ENCODE measurements around the gene C2CD4B. TPM values are rescaled to one million over a fixed set of nuclear protein-coding genes. Genes with fewer than 3 reads are reported as not detected.
A peak's percentile ranks its signal among the peaks of the same experiment; 100 is the strongest.

The C2CD4B gene
- total RNA-seq, 1 donor: not detected

DNA sequence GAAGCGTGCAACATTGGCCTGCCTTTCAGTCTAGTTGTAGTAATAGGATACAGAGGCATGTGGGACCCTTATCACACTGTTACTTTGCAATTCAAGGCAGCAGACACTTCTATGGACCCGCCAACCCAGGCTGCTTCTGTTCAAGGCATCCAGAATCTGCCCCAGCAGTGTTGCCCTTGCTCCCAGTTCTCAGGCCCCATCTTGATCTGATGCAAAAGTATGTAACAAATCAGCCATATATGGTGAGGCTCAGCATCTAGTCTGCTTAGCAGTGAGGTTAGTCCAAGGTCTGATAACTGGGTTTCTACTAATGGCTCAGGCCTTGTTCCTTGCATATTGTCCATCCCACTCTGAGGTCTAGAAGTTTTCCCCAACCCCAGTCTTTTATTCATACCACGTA, 17.9 kb downstream of the C2CD4B start:
- Histone ChIP-seq H3K79me2 (ENCODE audit: insufficient read depth, low read length) (no peaks in the 10 kb centered on the region), H3K4me3 (ENCODE audit: insufficient read depth, low read length) (no peak overlapping the region), H3K27me3 (ENCODE audit: insufficient read depth, low read length) (peaks cover 17% of the 10 kb centered on the region), H4K20me1 (ENCODE audit: insufficient read depth, low read length) (no peaks in the 10 kb centered on the region), H2AFZ (ENCODE audit: low read length) (no peak overlapping the region), H3K9me3 (ENCODE audit: low read depth, low read length) (no peaks in the 10 kb centered on the region), H3K27ac (ENCODE audit: low read depth, low read length) (no peak overlapping the region), H3K36me3 (ENCODE audit: insufficient read depth, low read length) (no peaks in the 10 kb centered on the region), H3K4me2 (ENCODE audit: insufficient read depth, low read length) (no peak overlapping the region), H3K4me1 (ENCODE audit: insufficient read depth, low read length) (no peaks in the 10 kb centered on the region)
- DNase-seq (ENCODE audit: insufficient read length, low spot score, missing footprints): no peak
- TF ChIP-seq, protein P1, sequence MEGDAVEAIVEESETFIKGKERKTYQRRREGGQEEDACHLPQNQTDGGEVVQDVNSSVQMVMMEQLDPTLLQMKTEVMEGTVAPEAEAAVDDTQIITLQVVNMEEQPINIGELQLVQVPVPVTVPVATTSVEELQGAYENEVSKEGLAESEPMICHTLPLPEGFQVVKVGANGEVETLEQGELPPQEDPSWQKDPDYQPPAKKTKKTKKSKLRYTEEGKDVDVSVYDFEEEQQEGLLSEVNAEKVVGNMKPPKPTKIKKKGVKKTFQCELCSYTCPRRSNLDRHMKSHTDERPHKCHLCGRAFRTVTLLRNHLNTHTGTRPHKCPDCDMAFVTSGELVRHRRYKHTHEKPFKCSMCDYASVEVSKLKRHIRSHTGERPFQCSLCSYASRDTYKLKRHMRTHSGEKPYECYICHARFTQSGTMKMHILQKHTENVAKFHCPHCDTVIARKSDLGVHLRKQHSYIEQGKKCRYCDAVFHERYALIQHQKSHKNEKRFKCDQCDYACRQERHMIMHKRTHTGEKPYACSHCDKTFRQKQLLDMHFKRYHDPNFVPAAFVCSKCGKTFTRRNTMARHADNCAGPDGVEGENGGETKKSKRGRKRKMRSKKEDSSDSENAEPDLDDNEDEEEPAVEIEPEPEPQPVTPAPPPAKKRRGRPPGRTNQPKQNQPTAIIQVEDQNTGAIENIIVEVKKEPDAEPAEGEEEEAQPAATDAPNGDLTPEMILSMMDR (IDR thresholded peaks at IDR 0.05; ENCODE audit: extremely low read depth, low read depth, low read length): no peak

DNA sequence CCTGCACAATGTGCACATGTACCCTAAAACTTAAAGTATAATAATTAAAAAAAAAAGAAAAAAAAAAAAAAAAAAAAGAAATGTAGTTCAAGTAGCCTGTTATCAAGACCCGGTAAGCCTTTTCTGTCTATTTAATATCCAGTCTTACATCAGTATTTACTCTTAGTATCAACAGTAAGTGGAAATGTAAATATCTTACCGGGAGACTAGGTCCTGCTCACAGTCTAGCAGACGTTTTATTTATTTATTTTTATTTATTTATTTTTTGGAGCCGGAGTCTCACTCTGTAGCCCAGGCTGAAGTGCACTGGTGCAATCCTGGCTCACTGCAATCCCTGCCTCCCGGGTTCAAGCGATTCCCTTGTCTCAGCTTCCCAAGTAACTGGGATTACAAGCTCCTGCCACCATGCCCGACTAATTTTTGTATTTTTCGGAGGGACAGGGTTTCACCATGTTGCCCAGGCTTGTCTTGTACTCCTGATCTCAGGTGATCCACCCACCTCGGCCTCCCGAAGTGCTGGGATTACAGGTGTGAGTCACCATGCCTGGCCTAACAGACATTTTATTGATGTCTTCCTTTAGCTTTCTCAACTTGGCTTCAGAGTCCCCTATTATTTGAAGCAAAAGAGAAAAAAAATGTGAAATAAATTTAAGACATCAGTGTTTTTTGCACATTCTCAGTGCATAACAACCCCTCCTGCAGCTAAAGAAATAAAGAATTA, 19.9 kb downstream of the C2CD4B start:
- no peaks in the 10 kb centered on the region for H3K9me3 ChIP-seq (ENCODE audit: low read depth, low read length)
- DNase-seq (ENCODE audit: insufficient read length, low spot score, missing footprints): peak; percentile 79
- no peak overlapping the region for H3K4me2 ChIP-seq (ENCODE audit: insufficient read depth, low read length)
- TF ChIP-seq, protein P1 (IDR thresholded peaks at IDR 0.05; ENCODE audit: extremely low read depth, low read depth, low read length): no peak
- no peaks in the 10 kb centered on the region for H3K36me3 ChIP-seq (ENCODE audit: insufficient read depth, low read length)
- no peaks in the 10 kb centered on the region for H4K20me1 ChIP-seq (ENCODE audit: insufficient read depth, low read length)
- no peak overlapping the region for H3K4me3 ChIP-seq (ENCODE audit: insufficient read depth, low read length)
- H2AFZ ChIP-seq (ENCODE audit: low read length): no peak overlapping the region
- peaks cover 11% of the 10 kb centered on the region for H3K27me3 ChIP-seq (ENCODE audit: insufficient read depth, low read length)
- H3K4me1 ChIP-seq (ENCODE audit: insufficient read depth, low read length): no peaks in the 10 kb centered on the region
- no peaks in the 10 kb centered on the region for H3K79me2 ChIP-seq (ENCODE audit: insufficient read depth, low read length)
- no peak overlapping the region for H3K27ac ChIP-seq (ENCODE audit: low read depth, low read length)

DNA sequence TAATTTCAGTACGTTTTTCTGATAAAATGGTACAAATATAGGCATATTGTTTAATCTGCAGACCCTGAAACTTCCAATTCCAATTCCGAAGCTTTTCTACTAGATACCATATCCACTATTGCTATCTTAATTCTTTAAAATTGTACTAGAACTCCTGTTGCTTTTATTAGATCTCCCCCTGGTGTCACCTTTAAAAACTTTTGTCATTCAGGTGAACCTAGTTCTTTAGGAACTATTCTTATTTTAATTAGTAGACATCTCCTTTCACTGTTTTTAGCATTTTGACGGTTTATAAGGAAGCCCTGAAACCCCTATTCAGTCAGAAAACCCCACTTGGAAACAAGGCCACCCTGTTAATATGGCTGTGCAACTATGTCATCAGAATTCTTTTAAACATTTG, 22.3 kb downstream of the C2CD4B start:
- H3K4me1 ChIP-seq (ENCODE audit: insufficient read depth, low read length): peaks cover 3% of the 10 kb centered on the region
- no peaks in the 10 kb centered on the region for H4K20me1 ChIP-seq (ENCODE audit: insufficient read depth, low read length)
- H3K4me2 ChIP-seq (ENCODE audit: insufficient read depth, low read length): no peak overlapping the region
- H3K9me3 ChIP-seq (ENCODE audit: low read depth, low read length): no peaks in the 10 kb centered on the region
- TF ChIP-seq, protein P1 (IDR thresholded peaks at IDR 0.05; ENCODE audit: extremely low read depth, low read depth, low read length): no peak
- H3K36me3 ChIP-seq (ENCODE audit: insufficient read depth, low read length): no peaks in the 10 kb centered on the region
- no peak overlapping the region for H3K4me3 ChIP-seq (ENCODE audit: insufficient read depth, low read length)
- H3K27ac ChIP-seq (ENCODE audit: low read depth, low read length): no peak overlapping the region
- H3K79me2 ChIP-seq (ENCODE audit: insufficient read depth, low read length): no peaks in the 10 kb centered on the region
- DNase-seq (ENCODE audit: insufficient read length, low spot score, missing footprints): no peak
- no peak overlapping the region for H2AFZ ChIP-seq (ENCODE audit: low read length)
- peaks cover 8% of the 10 kb centered on the region for H3K27me3 ChIP-seq (ENCODE audit: insufficient read depth, low read length)

DNA sequence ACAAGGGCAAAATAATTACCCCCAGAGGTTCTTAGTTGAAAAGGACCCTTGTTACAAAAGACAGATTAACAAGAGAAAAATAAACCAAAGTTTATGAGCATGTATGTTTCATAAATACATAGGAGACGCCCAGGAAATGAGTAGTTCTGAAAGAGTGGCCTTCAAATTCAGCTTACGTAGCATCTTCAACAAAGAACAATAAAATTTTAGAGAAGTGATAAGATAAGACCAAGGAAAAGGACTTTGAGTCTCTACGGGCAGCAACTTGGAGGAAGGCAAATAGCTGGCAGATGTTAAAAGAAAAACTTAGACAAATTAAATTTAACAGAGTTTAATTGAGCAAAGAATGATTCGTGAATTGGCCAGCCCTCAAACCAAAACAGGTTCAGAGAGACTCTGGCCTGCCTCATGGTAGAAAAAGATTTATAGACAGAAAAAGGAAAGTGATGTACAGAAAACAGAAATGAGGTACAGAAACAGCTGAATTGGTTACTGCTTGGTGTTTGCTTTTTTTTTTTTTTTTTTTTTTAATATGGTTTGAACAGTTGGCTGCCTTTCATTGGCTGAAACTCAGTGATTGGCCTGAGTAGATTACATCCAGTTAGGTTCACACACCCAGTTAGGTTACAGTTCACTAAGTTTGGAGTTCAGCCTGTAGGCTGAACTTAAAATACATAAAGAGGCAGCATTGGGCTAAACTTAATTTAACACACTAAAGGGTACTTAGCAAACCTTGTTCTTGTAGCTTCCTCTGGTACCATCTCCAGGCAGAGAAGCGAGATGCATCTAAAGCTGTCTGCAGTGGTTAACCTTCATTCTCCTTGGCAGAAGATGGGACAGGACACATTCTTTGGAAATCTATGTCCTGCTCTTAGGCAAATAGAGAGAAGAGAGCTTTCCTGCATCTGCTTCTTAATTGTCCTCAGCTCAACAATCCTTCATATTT, 23.2 kb downstream of the C2CD4B start:
- Histone ChIP-seq H3K9me3 (ENCODE audit: low read depth, low read length) (no peaks in the 10 kb centered on the region), H3K4me1 (ENCODE audit: insufficient read depth, low read length) (peaks cover 6% of the 10 kb centered on the region), H3K27me3 (ENCODE audit: insufficient read depth, low read length) (peaks cover 8% of the 10 kb centered on the region), H4K20me1 (ENCODE audit: insufficient read depth, low read length) (no peaks in the 10 kb centered on the region), H3K79me2 (ENCODE audit: insufficient read depth, low read length) (no peaks in the 10 kb centered on the region), H2AFZ (ENCODE audit: low read length) (no peak overlapping the region), H3K36me3 (ENCODE audit: insufficient read depth, low read length) (no peaks in the 10 kb centered on the region), H3K27ac (ENCODE audit: low read depth, low read length) (no peak overlapping the region), H3K4me2 (ENCODE audit: insufficient read depth, low read length) (no peak overlapping the region), H3K4me3 (ENCODE audit: insufficient read depth, low read length) (no peak overlapping the region)
- DNase-seq (ENCODE audit: insufficient read length, low spot score, missing footprints): no peak
- TF ChIP-seq, protein P1 (IDR thresholded peaks at IDR 0.05; ENCODE audit: extremely low read depth, low read depth, low read length): no peak

Data from osteoblast (primary cell).